Measurements from ENCODE around the gene CORIN.

CORIN gene

GRCh38 chr4:47837908-47838294, at the start of gene CORIN:
TSS of gene CORIN (minus strand) at chr4:47838067. CDS start at chr4:47837949, 118 bp downstream.
- intact Hi-C loops (cut with DNase I), result no loop called here
- peak in 5 of 42 donors; percentile 2 to 44 (median 9) for DNase-seq

GRCh38 chr4:47882228-47882627, 44.4 kb upstream of the CORIN start:
- intact Hi-C loops (cut with DNase I), result no loop called here
- DNase-seq, result no peak

- intact Hi-C loops (cut with DNase I), result no loop called here
These were observed 41.6 kb upstream of the CORIN start for GRCh38 chr4:47879458-47879857.

GRCh38 chr4:47876784-47877546, 39.1 kb upstream of the CORIN start:
- no peak for DNase-seq
- intact Hi-C loops (cut with DNase I), result no loop called here

More at GRCh38 chr4:47879458-47879857, 41.6 kb upstream of the CORIN start:
- DNase-seq, result no peak

GRCh38 chr4:47876310-47876709, 38.4 kb upstream of the CORIN start:
- intact Hi-C loops (cut with DNase I), result no loop called here
- DNase-seq, result no peak

- intact Hi-C loops (cut with DNase I), result no loop called here
- no peak for DNase-seq
These were observed 36.1 kb upstream of the CORIN start for GRCh38 chr4:47873877-47874541.

GRCh38 chr4:47863486-47863885, 25.6 kb upstream of the CORIN start:
- no peak for DNase-seq
- intact Hi-C loops (cut with DNase I), result no loop called here

GRCh38 chr4:47862297-47862696, 24.4 kb upstream of the CORIN start:
- intact Hi-C loops (cut with DNase I), result no loop called here
- DNase-seq, result no peak

- no peak for DNase-seq
- intact Hi-C loops (cut with DNase I), result no loop called here
These were observed 22.4 kb upstream of the CORIN start for GRCh38 chr4:47860305-47860704.

- no peak for DNase-seq
- intact Hi-C loops (cut with DNase I), result no loop called here
These were observed 20.1 kb upstream of the CORIN start for GRCh38 chr4:47858006-47858405.

GRCh38 chr4:47856713-47857112, 18.8 kb upstream of the CORIN start:
- intact Hi-C loops (cut with DNase I), result no loop called here

GRCh38 chr4:47855350-47855749, 17.5 kb upstream of the CORIN start:
- intact Hi-C loops (cut with DNase I), result no loop called here
- no peak for DNase-seq

More at GRCh38 chr4:47856713-47857112, 18.8 kb upstream of the CORIN start:
- no peak for DNase-seq

GRCh38 chr4:47852136-47852535, 14.3 kb upstream of the CORIN start:
- intact Hi-C loops (cut with DNase I), result no loop called here
- DNase-seq, result no peak

- DNase-seq, result no peak
These were observed 11.6 kb upstream of the CORIN start for GRCh38 chr4:47849466-47849865.

GRCh38 chr4:47848041-47848440, 10.2 kb upstream of the CORIN start:
- intact Hi-C loops (cut with DNase I), result no loop called here
- DNase-seq, result no peak

More at GRCh38 chr4:47849466-47849865, 11.6 kb upstream of the CORIN start:
- intact Hi-C loops (cut with DNase I), result no loop called here

GRCh38 chr4:47842985-47843384, 5.1 kb upstream of the CORIN start:
- no peak for DNase-seq
- intact Hi-C loops (cut with DNase I), result no loop called here

- intact Hi-C loops (cut with DNase I), result no loop called here
- DNase-seq, result no peak
These were observed 2.4 kb upstream of the CORIN start for GRCh38 chr4:47840291-47840690.

GRCh38 chr4:47839259-47839658, 1.4 kb upstream of the CORIN start:
- peak in 40 of 42 donors; percentile 15 to 85 (median 52) for DNase-seq
- intact Hi-C loops (cut with DNase I), result no loop called here

- DNase-seq, result peak in 3 of 42 donors; percentile 1 to 11 (median 6)
- intact Hi-C loops (cut with DNase I), result no loop called here
These were observed 578 bp upstream of the CORIN start for GRCh38 chr4:47838445-47838844.

GRCh38 chr4:47837094-47837907, 566 bp downstream of the CORIN start:
- intact Hi-C loops (cut with DNase I), result no loop called here
- DNase-seq, result peak in 33 of 42 donors; percentile 2 to 51 (median 15)

All from head of caudate nucleus (tissue), 42 donors.